ENCODE data around the gene LIMD2. TPM values are rescaled to one million over a fixed set of nuclear protein-coding genes. Genes with fewer than 3 reads are reported as not detected.
A peak's percentile ranks its signal among the peaks of the same experiment; 100 is the strongest.

LIMD2 gene
- total and polyA plus RNA-seq, 2 of the 8 experiments (the other 6 are each of a cell fraction or from before 2014, with no cell fraction given) = 72.0 to 77.2 TPM

GRCh38 chr17:63701868-63702720 is 2.2 kb upstream of the LIMD2 start:
- DNase-seq (ENCODE audit: low read depth in 1 of 2, low spot score in 2 of 2) = no peak
- Histone ChIP-seq H3K27me3 (replicated peaks in 1 of 4; ENCODE audit: control insufficient read depth in 3 of 4, extremely low read depth in 1 of 4, insufficient read depth in 3 of 4, low read length in 3 of 4) (peaks cover 0 to 5% (median 0%) of the 10 kb centered on the region in 4 experiments; a peak in 3 of 7 replicates), H2BK20ac (ENCODE audit: low read length) (no peak overlapping the region), H3K36me3 (ENCODE audit: control insufficient read depth in 2 of 4, insufficient read depth in 4 of 4, low read length in 3 of 4) (peaks cover 0 to 11% (median 1%) of the 10 kb centered on the region in 4 experiments; a peak in 3 of 8 replicates), H3K9me3 (ENCODE audit: insufficient read depth in 2 of 2, low read depth in 1 of 2, low read length in 1 of 2) (no peaks in the 10 kb centered on the region), H2AK5ac (ENCODE audit: low read depth, low read length) (no peak overlapping the region), H2BK12ac (ENCODE audit: low read depth, low read length) (peak overlapping the region; percentile 80; the same call in 1 of the 2 replicates), H3K4me2 (ENCODE audit: insufficient read depth in 1 of 2, low read depth in 2 of 2, low read length in 2 of 2) (peak overlapping the region; percentile 14 to 84; a peak in 1 of 4 replicates), H4K5ac (ENCODE audit: insufficient read length, low read depth, low read length) (no peak overlapping the region), H3K4ac (replicated peaks; ENCODE audit: insufficient read length, low read depth, low read length) (no peak overlapping the region), H3K23me2 (ENCODE audit: low read depth, low read length) (peaks cover 16% of the 10 kb centered on the region; the same call in 1 of the 2 replicates), H3K79me1 (ENCODE audit: low read depth, low read length) (0 out of 2 replicates have a peak, but pooled peaks cover 3% of the 10 kb centered on the region), H3K56ac (replicated peaks; ENCODE audit: insufficient read length, low read depth, low read length) (no peak overlapping the region), H4K20me1 (replicated peaks in 1 of 2; ENCODE audit: control insufficient read depth in 1 of 2, insufficient read depth in 2 of 2, low read length in 2 of 2) (peaks cover 4 to 15% of the 10 kb centered on the region in 2 experiments), H4K8ac (ENCODE audit: extremely low read depth, insufficient read depth, low read length) (no peak overlapping the region), H3K4me3 (ENCODE audit: extremely low read depth in 1 of 4, insufficient read depth in 2 of 4, low read depth in 3 of 4, low read length in 4 of 4) (no peak overlapping the region), H3K4me1 (replicated peaks in 1 of 4; ENCODE audit: control insufficient read depth in 3 of 4, insufficient read depth in 4 of 4, low read length in 3 of 4) (peaks cover 3 to 22% (median 15%) of the 10 kb centered on the region in 4 experiments; a peak in 6 of 7 replicates), H4K91ac (replicated peaks; ENCODE audit: insufficient read length, low read length) (no peak overlapping the region), H3K14ac (ENCODE audit: insufficient read length) (no peak overlapping the region), H2BK120ac (replicated peaks; ENCODE audit: low read depth, low read length) (no peak overlapping the region), H2BK15ac (ENCODE audit: low read length) (no peak overlapping the region), H2BK5ac (ENCODE audit: low read depth, low read length) (no peak overlapping the region; the same call in 1 of the 2 replicates), H3K79me2 (ENCODE audit: control insufficient read depth in 1 of 2, insufficient read depth in 2 of 2, low read length in 2 of 2) (no peaks in the 10 kb centered on the region; a peak in 1 of 4 replicates), H3K18ac (ENCODE audit: extremely low read depth, low read length) (no peak overlapping the region), H3K9ac (replicated peaks in 1 of 4; ENCODE audit: extremely low read depth in 1 of 4, low read depth in 3 of 4, low read length in 3 of 4) (no peak overlapping the region; a peak in 1 of 7 replicates), H2AFZ (ENCODE audit: low read length) (no peak overlapping the region), H3K27ac (ENCODE audit: low read depth, low read length) (no peak overlapping the region), H3K23ac (ENCODE audit: insufficient read length) (no peak overlapping the region)
- ChIA-PET POLR2A (ENCODE audit: partially characterized antibody) (interaction anchor here (1.3 to 2.2 kb wide), 3 partner anchors 8 to 86 kb away, joined by 3 to 10 read pairs (median 5); partner anchors contain the start of gene MAP3K3), CTCF (ENCODE audit: partially characterized antibody) (interaction anchor here (0.7 to 3.3 kb wide), 11 partner anchors 8 to 164 kb away, joined by 3 to 17 read pairs (median 3); no protein-coding TSS in a partner anchor)
- no peak for FAIRE-seq
- WGBS, 2 experiments (ENCODE audit: extremely low coverage in 1 of 2, insufficient coverage in 1 of 2, insufficient read length in 1 of 2, insufficient replicate concordance in 2 of 2, low coverage in 1 of 2, low lambda C conversion rate in 2 of 2, missing lambda C conversion rate in 1 of 2) = 87% methylated on average over 11 of the region's 19 CpGs; no CpG with 5 or more reads in 1 of the 2 experiments
- TF ChIP-seq ZNF274 (IDR thresholded peaks at IDR 0.05; ENCODE audit: borderline replicate concordance, extremely low read depth, low read length) (no peak), CTCF (IDR thresholded peaks at IDR 0.05; ENCODE audit: control extremely low read depth in 1 of 3, insufficient read depth in 1 of 3, low read depth in 1 of 3, low read length in 3 of 3) (no peak), POU5F1 (IDR thresholded peaks at IDR 0.05; ENCODE audit: low read depth, low read length) (no peak), RAD21 (IDR thresholded peaks at IDR 0.05 in 1 of 2, conservative IDR thresholded peaks at IDR 0.05 in 1 of 2; ENCODE audit: low read depth in 2 of 2, low read length in 2 of 2) (no peak), NANOG (IDR thresholded peaks at IDR 0.05; ENCODE audit: insufficient read depth, low read depth, low read length, poor library complexity, severe bottlenecking) (no peak), TBP (IDR thresholded peaks at IDR 0.05; ENCODE audit: low read depth, low read length) (no peak), POLR2A (IDR thresholded peaks at IDR 0.05; ENCODE audit: control extremely low read depth in 1 of 2, low read depth in 2 of 2, low read length in 2 of 2) (no peak), SAP30 (IDR thresholded peaks at IDR 0.05; ENCODE audit: insufficient read depth, insufficient replicate concordance, low read length) (no peak)
